Non-pigmented ciliary epithelial cell (primary cell): ENCODE measurements around the gene UNC13B.
"Not testable (repeated sequence)": the region's sequence is repeated elsewhere in the genome, so short reads cannot be mapped to it uniquely, and the experiment has no call there.

Source experiments
- DNase-seq: peaks from one replicate; pipeline ENCODE4 v3.0.0-alpha.2; 2010; ENCODE audit warnings: low read depth

Gene UNC13B

DNA sequence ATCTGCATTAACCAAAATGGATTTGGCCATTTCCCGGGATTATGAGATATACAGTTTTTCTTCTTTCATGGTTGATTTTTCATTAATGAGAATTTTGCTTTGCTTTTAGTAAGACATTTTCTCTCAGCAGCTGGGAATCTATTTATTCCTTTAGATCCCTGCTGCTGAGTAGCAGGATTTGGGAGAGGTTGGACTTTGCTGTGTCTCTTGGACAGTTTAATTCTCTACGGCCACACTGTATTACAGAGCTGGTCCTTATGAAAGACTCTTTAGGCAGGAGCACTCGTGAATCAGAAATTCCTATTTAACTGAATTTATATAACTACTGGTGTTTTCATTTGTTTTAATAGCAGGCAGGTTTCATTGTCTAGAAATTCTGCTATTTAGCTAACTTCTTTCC is 1.6 kb downstream of the UNC13B start:
- no peak for DNase-seq

- DNase-seq, result peak; percentile 72
These were observed 2.9 kb downstream of the UNC13B start for GRCh38 chr9:35164711-35165110.

GRCh38 chr9:35167429-35167828 is 5.6 kb downstream of the UNC13B start:
- not testable (repeated sequence) for DNase-seq

GRCh38 chr9:35168963-35169362 is 7.2 kb downstream of the UNC13B start:
- DNase-seq, result no peak

- no peak for DNase-seq
These were observed 11.1 kb downstream of the UNC13B start for GRCh38 chr9:35172878-35173277.

GRCh38 chr9:35177520-35177919 is 15.7 kb downstream of the UNC13B start:
- no peak for DNase-seq

DNA sequence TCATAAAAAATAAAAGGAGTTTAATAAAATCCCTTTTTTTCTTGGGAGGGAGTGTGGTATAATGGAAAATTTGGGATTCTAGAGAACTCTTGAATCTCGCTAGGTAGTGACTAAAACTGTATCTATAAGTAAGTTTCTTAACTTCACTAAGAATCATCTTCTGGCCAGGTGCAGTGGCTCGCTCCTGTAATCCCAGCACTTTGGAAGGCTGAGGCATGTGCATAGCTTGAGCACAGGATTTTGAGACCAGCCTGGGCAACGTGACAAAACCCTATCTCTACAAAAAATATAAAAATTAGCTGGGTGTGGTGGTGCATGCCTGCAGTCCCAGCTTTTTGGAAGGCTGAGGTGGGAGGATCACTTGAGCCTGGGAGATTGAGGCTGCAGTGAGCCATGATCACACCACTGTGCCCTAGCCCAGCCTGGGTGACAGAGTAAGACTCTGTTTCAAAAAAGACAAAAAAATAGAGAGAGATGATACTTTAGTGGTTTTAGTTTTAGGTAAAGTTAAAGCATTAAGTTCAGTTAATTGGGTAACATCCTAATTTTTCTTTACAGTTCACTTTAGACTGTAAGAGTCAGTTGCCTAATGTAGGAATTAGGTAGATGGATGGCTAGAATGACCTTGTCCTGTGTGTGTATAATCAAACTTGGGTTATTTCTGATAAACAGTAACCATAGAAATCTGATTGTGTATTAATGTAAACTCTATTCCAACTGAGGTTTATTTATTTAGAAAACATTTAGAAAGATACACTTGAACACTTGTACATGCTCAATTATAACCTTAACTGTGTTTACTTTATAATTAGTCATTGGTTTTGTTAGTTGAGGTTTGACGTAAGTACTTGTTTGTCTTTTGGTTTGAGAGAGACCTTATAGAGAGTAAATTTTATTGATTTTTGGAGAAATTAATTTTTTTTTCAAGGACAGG is 17.8 kb downstream of the UNC13B start:
- DNase-seq, result no peak

GRCh38 chr9:35180801-35181200 is 19.0 kb downstream of the UNC13B start:
- DNase-seq, result no peak

GRCh38 chr9:35182401-35182800 is 20.6 kb downstream of the UNC13B start:
- not testable (repeated sequence) for DNase-seq

DNA sequence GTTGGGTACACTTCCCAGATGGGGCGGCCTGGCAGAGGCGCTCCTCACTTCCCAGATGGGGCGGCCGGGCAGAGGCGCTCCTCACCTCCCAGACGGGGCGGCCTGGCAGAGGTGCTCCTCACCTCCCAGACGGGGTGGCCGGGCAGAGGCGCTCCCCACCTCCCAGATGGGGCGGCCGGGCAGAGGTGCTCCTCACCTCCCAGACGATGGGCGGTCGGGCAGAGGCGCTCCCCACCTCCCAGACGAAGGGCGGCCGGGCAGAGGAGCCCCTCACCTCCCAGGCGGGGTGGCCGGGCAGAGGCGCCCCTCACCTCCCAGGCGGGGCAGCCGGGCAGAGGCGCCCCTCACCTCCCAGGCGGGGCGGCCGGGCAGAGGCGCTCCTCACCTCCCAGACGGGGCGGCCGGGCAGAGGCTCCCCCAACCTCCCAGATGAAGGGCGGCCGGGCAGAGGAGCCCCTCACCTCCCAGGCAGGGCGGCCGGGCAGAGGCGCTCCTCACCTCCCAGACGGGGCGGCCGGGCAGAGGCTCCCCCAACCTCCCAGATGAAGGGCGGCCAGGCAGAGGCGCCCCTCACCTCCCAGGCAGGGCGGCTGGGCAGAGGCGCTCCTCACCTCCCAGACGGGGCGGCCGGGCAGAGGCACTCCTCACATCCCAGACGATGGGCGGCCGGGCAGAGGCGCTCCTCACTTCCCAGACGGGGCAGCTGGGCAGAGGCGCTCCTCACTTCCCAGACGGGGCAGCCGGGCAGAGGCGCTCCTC is 21.4 kb downstream of the UNC13B start:
- not testable (repeated sequence) for DNase-seq

GRCh38 chr9:35183755-35184480 is 22.1 kb downstream of the UNC13B start:
- DNase-seq, result not testable (repeated sequence)

GRCh38 chr9:35186524-35186923 is 24.7 kb downstream of the UNC13B start:
- DNase-seq, result no peak

DNA sequence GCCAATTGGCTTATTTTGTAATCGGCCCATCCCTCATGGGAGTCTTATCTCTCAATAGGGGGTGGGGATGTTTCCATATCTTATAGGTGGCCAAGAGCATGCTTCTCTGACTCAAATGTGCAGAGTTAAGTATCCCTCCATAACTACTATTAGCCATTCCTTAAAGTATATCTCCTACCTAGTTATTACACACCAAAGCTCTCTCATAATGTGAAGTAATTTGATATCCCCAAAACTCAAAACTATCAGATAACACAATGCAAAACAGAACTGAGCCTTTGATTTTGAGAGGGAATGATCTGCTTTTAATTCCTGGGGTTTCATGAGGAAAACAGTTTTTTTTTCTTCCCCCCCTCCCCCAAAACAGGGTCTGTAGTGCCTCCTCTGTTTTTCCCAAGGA is 28.4 kb downstream of the UNC13B start:
- no peak for DNase-seq

GRCh38 chr9:35191105-35191504 is 29.3 kb downstream of the UNC13B start:
- no peak for DNase-seq

- DNase-seq, result no peak
These were observed 32.0 kb downstream of the UNC13B start for GRCh38 chr9:35193762-35194161.

DNA sequence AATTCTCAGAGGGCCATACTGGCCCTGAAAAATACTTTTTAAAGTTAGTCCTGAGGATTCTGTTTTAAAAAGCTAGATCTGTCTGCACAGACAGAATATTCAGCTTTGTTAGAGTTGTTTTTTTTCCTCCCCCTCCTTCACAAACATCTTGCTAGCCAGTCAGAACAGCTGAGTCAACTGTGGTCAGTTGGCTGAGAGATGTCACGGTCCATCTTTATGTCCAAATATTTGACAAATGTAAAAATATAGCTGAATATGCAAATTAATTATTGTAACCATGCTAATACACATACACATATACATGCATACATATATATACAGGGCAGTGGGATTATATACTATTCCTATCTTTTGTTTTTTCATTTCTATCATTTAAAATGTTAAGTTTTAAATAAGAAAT is 33.9 kb downstream of the UNC13B start:
- DNase-seq, result no peak

DNA sequence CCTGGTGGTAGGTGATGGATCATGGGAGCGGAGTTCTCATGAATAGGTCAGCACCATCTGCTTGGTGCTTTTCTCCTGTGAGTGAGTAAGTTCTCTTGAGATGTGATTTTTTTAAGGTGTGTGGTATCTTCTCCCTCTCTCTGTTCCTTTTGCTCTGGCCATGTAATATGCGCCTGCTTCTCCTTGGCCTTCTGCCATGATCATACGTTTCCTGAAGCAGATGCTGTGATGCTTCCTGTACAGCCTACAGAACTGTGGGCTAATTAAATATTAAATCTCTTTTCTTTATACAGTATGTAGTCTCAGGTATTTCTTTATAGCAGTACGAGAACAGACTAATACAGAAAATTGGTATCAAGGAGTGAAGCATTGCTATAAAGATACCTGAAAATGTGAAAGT is 36.4 kb downstream of the UNC13B start:
- DNase-seq, result no peak

GRCh38 chr9:35203528-35203927 is 41.7 kb downstream of the UNC13B start:
- no peak for DNase-seq

DNA sequence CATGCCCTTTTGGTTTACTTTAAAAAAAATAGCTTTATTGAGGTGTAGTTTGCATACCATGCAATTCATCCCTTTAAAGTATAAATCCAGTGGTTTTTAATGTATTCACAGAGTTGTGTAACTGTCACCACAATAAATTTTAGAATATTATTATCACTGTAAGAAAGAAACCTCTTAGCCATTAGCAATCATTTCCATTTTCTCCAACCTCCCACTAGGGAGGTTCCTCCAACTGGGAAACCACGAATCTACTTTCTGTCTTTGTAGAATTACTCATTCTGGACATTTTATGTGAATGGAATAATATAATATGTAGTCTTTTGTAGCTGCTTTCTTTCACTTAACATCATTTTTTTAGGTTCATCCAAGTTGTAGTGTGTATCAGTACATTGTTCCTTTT is 43.5 kb downstream of the UNC13B start:
- no peak for DNase-seq

DNA sequence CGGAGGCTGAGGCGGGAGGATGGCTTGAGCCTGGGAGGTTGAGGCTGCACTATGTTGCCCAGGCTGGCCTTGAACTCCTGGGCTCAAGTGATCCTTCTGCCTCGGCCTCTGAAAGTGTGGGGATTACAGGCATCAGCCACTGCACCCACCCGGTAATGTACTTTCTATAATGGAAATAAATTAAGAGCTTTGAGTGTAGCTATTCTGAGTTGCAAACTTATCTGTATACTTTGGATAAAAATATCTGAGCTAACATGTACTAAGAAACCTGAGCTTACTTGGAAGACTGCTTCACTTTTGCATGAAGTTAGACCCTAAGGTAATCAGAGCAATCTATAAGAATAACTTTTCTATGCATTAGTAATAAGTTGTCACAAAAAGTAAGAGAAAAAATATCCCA is 50.0 kb downstream of the UNC13B start:
- DNase-seq, result no peak

DNA sequence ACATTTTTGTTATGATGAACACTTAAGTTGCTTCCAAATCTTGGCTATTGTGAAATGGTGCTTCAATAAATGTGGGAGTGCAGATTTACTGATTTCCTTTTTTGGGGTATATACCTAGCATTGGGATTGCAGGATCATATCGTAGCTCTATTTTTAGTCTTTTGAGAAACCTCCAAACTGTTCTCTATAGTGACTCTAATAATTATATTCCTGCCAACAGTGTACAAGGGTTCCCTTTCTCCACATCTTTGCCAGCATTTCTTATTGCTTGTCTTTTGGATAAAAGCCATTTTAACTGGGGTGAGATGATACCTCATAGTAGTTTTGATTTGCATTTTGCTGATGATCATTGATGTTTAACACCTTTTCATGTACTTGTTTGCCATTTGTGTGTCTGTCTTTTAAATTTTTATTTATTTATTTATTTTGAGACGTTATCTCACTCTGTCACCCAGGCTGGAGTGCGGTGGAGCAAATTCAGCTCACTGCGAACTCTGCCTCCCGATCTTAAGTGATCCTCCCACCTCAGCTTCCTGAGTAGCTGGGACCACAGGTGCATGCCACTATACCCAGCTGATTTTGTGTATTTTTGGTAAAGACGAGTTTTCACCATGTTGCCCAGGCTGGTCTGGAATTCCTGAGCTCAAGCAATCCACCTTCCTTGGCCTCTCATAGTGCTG is 59.0 kb downstream of the UNC13B start:
- DNase-seq, result no peak

- DNase-seq, result no peak
These were observed 63.9 kb downstream of the UNC13B start for GRCh38 chr9:35225677-35226076.
